NCI-H82 (cell line): Measurements from ENCODE around the gene SMAD3.

Experiments
- DNase-seq: peaks from one replicate; lab custom pipeline; 2025; lab: John Stamatoyannopoulos, UW

Gene SMAD3

GRCh38 chr15:67184208-67184925 is 119.0 kb downstream of the SMAD3 start:
- no peak for DNase-seq

DNA sequence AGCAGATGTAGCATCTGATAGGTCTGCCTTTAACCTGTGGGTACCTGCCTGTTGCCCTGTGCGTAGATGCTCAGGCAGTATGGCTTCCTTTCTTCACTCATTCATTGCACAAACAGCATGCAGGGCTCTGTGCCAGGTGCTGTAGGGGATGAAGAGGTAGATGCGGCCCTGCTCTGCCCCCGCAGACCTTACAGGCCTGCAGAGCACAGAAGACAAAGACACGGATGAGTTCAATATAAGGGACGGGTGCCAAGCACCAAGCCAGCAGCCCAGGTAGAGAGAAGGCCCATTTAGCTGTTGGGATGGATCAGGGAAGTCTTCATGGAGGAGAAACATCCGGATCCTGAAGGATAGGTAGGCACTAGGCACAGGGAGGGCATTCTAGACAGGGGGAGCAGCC is 119.6 kb downstream of the SMAD3 start:
- no peak for DNase-seq

DNA sequence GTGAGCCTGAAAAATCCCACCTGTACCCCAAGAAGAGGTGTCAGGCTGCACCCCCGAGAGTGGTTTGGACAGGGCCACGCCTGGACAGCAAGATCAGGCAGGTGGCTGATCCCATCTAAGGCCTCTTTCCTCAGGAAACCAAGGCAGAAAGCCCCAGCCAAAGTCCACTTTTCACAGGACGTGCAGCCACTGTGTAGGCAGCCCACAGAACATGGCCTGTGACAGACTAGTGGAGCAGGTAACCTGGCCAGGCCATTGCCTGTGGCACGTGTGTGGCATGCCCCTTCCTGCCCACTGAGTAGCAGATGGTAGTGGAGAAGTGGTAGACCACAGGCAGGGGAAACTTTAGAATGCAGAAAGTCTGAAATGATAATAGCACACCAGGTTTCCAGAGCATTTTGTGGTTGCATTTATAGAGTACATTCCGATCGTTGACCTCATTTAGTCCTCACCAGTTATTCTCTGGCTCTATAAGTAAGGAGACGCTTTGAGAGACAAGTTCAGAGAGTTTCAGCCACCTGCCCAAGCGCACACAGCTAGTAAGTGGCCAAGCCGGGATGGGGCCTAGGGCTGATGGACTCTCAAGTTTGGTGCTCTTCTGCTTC is 120.3 kb downstream of the SMAD3 start:
- DNase-seq: no peak

DNA sequence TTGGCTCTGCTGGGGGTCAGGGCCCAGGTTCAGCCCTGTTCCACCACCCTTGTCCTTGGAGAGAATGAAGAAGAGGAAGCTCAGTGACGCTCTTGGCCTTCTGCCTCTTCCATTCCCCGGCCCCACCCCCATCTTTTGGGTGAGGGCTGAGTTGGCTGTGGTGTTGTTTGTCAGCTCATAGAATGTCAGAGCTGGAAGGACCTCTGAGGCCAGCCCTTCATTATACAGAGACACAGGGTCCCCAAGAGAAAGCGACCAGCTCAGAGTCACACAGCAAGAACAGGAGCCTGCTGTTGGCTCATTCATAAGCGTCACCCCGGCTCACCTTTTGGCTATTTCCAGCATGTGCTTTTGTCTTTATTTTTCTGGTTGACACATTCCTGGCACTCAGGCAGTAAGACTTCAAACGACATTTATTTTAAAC is 120.8 kb downstream of the SMAD3 start:
- DNase-seq: no peak

DNA sequence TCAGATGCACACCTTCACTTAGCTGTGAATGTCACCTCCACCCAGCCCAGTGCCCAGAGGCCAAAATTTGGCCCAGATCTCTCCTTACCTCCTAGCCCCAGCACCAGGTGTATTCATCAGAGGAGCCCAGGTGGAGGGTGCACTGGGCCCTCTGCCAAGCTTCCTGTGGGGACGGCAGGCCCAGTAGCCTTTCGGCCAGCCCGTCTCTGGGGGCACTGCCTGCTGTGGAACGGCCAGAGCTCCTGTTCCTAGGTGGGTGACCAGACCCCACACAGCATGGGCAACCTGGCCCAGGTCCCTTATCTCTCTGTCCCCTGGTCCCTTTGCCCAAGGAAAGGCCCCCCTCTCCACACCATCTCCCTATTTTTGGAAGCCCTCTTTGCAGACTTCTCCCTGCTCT is 121.3 kb downstream of the SMAD3 start:
- DNase-seq: no peak

GRCh38 chr15:67187351-67187854 is 122.0 kb downstream of the SMAD3 start:
- DNase-seq: no peak

GRCh38 chr15:67188551-67189218 is 123.3 kb downstream of the SMAD3 start:
- no peak for DNase-seq

DNA sequence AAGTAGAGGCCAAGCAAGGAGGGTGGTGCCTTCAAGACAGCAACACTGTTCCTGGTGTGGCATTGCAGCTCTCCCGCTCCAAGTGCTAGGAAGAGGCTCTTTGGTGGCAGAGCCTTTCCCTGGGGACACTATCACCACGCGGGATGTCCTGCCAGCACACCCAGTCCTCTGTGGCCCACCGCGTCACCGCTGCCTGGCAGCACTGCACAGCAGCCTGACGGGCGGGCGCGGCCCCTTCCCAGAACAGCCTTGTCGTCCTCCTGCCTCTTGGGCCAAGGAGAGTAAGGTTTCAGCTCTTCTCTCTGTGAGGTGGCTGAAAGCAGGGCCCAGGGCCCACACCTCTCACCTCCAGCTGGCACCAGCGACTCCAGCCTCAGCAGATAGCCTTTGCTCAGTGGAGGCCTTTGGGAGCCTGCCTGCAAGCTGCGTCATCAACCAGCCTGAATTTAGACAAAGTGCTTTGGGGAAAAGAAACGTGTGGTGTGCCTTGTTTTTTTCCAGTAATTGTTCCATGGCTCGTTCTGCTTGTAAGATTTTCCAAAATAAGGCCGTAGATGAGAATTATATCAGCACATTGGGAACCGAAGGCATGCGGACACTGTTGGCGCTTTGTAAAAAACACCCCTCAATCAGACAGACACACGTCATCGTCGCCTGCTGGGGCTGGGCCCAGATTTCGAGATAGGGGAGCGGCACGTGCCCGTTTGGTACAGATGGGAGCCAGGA is 124.1 kb downstream of the SMAD3 start:
- no peak for DNase-seq

DNA sequence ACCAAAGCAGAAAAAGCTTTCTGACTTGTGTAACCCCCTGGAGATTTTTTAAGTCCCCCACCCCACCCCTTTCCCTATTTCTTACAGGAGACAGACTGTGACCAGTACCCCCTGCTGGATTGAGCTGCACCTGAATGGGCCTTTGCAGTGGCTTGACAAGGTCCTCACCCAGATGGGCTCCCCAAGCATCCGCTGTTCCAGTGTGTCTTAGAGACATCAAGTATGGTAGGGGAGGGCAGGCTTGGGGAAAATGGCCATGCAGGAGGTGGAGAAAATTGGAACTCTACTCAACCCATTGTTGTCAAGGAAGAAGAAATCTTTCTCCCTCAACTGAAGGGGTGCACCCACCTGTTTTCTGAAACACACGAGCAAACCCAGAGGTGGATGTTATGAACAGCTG is 124.9 kb downstream of the SMAD3 start:
- DNase-seq: no peak

DNA sequence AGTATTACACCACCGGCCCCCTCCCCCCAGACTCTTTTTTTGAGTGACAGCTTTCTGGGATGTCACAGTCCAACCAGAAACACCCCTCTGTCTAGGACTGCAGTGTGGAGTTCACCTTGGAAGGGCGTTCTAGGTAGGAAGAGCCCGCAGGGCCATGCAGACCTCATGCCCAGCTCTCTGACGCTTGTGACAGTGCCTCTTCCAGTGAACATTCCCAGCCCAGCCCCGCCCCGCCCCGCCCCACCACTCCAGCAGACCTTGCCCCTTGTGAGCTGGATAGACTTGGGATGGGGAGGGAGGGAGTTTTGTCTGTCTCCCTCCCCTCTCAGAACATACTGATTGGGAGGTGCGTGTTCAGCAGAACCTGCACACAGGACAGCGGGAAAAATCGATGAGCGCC is 125.4 kb downstream of the SMAD3 start:
- DNase-seq: no peak

DNA sequence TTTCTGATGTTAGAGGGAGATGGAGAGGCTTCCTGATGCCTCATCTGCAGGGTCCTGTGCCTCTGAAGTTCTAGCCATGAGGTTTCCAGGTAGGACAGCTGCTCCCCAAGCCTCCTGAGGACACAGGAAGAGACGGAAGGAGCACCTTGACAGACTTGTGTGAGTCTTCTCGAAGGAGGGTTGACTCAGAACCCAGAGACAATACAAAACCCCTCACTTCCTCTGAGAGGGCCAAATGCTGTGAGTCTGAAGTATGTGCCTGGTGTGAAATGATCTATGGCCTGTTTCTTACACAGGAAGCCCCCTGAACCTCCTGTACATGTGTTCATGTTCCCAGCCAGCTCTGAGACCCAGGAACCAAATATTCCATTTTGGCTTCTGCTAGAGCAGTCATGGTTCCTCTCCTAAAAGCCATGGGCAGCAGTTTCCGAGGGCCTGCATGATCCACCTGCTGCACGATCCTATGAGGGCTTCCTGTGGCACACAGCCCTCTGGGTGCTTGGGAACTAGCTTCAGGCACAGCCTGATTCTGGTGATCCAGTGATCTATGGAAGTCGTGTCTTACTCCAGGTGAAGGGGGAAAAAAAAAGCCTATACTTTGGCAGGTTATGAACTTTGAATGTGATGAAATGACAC is 126.9 kb downstream of the SMAD3 start:
- no peak for DNase-seq

- no peak for DNase-seq
Observed at GRCh38 chr15:67193223-67193990, 128.0 kb downstream of the SMAD3 start.

DNA sequence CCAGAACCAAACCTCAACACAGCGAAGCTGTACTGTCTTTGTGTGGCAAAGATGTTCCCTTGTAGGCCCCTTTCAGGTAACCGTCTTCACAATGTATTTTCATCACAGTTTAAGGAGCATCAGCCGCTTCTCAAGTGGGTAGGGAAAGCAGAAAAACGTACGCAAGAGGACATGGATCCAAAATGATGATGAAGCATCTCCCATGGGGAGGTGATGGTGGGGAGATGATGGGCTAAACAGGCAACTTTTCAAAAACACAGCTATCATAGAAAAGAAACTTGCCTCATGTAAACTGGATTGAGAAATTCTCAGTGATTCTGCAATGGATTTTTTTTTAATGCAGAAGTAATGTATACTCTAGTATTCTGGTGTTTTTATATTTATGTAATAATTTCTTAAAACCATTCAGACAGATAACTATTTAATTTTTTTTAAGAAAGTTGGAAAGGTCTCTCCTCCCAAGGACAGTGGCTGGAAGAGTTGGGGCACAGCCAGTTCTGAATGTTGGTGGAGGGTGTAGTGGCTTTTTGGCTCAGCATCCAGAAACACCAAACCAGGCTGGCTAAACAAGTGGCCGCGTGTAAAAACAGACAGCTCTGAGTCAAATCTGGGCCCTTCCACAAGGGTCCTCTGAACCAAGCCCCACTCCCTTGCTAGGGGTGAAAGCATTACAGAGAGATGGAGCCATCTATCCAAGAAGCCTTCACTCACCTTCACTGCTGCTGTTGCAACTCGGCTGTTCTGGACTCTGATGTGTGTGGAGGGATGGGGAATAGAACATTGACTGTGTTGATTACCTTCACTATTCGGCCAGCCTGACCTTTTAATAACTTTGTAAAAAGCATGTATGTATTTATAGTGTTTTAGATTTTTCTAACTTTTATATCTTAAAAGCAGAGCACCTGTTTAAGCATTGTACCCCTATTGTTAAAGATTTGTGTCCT is 129.0 kb downstream of the SMAD3 start:
- no peak for DNase-seq

- no peak for DNase-seq
Observed at GRCh38 chr15:67195305-67195704, 129.9 kb downstream of the SMAD3 start.

GRCh38 chr15:67196222-67196621 is 130.8 kb downstream of the SMAD3 start:
- no peak for DNase-seq

- DNase-seq: peak; percentile 33
Observed at GRCh38 chr15:67196672-67197363, 131.4 kb downstream of the SMAD3 start.

DNA sequence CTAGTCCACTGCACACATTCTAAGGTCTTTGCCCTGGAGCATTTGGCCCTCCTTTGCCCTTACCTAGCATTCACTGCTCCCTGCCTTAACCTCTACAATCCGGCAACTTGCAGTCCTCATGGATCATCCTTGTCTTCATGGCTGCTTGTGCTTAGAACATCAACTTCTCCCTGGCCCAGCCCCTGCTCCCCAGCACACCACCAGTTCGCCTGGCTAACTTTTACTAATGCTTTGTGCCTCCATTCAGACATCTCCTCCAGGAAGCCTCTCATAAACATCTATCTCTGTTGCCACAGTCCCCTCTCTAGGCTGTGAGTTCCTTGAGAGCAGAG is 131.9 kb downstream of the SMAD3 start:
- no peak for DNase-seq

- DNase-seq: no peak
Observed at GRCh38 chr15:67198157-67198754, 132.9 kb downstream of the SMAD3 start.

DNA sequence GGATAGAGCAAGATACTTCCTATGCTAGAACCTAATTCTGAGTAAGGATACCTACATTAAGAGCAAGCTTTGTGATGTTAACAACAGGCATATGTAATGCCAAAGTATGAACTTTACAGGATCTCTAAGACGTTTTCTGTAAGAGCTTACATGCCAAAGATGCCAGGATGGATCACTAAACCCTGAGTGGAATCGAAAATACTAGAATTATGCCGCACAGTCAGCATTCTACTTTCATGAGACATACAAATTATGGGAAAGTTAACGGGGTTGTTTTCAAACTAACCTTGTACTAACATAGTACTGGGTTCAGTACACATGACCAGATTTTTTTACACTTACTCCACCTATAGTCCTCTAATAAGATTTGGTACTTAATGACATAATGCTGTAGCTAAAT is 134.0 kb downstream of the SMAD3 start:
- DNase-seq: no peak
